NOMO-1 (cell line): ENCODE measurements around the gene EZH1.
A peak's percentile ranks its signal among the peaks of the same experiment; 100 is the strongest.

Experiments used
- DNase-seq, 2 experiments: peaks; one replicate each; lab custom pipeline; 2025; ENCODE audit not compliant: unreplicated experiment in 2 of 2; lab: John Stamatoyannopoulos, UW

The EZH1 gene

GRCh38 chr17:42725143-42725542 is 19.7 kb downstream of the EZH1 start:
- no peak for DNase-seq

GRCh38 chr17:42723636-42724035 is 21.2 kb downstream of the EZH1 start:
- DNase-seq, result no peak

DNA sequence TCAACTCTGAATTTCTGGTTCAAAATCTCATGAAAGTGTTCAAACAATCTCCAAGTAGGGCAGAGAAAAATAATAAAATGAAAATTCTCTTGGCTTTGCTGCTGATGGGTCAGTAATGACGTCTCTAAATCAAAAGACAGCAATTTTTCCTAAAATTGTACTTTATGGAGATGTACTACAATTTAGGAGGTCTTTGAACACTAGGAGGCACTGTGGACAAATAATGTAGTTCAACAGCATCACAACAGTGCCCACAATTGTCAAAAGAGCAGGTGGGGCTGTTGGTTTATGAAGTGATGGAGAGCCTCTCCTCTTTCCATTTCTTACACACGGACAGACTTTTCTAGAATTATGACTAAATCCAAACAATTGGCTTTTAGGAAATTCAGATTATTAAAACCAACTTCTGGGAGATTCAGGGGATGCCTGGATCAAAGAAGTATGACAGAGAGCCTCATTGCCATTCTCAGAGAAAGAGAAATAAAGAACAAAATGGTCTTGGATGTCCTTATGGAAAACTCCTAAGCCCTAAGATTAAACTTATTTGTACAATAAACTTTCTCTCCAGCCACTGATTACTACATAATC is 23.8 kb downstream of the EZH1 start:
- peak; percentile 17 to 62 for DNase-seq

DNA sequence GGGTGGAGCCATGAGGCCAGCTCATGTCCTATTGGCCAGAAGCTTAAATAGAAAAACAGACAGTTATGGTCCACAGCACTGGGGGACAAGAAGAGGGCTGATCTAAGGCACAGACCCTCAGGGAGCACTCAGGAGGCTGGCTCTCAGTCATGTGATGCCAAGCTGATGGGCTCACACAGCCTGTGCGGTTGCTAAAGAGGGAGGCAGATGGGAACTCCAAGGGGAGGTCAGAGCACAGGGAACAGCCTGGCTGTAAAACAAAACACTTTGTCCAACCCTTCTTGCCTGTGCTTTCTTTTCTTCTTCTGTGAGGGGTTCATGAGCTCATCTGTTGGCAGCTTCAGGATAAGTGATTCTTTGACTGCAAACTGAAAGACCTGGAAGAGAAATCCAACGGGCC is 35.3 kb downstream of the EZH1 start:
- no peak for DNase-seq

DNA sequence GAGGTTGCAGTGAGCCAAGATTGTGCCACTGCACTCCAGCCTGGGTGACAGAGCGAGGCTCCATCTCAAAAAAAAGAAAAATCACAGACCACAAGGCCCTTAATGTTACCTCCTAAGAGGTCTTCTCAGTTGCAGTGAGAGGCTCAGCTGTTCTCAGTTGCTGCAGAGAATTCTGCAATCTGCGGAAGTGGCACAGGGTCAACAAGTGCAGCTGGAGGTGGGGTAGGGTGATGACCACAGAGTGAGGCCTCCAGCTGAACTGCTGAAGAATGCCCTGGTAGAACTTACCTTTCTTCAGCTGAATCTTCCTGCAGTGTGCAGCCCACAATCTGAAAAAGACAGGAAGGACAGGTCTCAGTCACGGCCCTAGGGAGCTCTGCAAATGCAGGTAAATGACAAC is 36.3 kb downstream of the EZH1 start:
- DNase-seq, result no peak

DNA sequence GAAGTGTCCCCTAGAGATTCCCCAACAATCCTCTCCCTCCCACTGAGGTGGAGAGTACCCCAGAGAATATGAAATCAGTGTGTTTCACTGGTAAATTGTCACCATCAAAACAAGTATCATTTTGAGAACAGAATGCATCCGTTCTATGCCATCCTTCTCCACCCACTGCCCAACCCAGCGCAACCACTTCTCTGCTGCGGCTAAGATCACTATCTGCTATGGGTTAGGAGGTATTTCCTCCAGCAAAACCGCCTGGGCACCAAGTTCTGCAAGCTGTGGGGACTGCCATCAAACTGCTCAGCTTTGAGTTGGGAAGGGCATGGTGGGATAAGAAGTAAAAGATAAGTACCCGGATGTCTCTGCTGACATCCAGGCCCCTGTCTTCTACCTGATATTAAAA is 38.1 kb downstream of the EZH1 start:
- DNase-seq, result no peak

- DNase-seq, result no peak
Measured at GRCh38 chr17:42704837-42705494, 39.9 kb downstream of the EZH1 start.

GRCh38 chr17:42704490-42704836 is 40.4 kb downstream of the EZH1 start:
- DNase-seq, result no peak

- DNase-seq, result no peak
Measured at GRCh38 chr17:42702446-42702845, 42.4 kb downstream of the EZH1 start.

DNA sequence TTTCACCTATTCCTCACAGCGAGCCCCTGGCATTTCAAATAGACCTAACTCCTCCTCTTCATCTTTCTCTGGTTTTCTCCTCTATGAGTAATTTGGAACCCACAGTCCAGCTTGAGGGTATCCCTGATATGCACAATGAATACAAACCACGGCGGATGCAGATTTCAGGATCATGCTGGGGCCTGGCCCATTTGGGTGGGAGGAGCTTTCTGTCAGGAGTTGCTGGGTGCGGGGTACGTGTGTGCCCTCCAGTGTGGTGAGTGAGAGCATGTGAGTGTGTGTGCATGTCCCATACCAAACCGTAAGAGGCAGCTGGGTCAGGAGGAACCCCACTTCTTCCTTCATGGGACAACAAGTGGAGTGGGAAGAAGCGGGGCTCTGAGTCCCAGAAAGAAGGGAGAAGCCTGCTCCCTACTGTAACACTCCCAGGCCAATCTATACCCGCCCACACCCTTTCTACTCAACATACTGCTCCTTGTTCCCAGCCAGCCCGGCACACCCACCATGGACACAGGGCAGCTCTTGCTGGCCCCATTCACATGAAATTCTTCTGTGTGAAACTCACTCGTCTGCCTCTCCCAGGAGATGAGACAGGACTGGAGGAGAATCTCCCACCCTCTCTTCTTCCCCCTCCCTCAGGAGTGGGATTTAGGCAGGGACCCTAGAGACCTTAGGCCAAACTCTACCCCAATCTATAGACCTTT is 44.1 kb downstream of the EZH1 start:
- no peak for DNase-seq

GRCh38 chr17:42699415-42699740 is 45.5 kb downstream of the EZH1 start:
- DNase-seq, result no peak

- DNase-seq, result no peak
Measured at GRCh38 chr17:42698736-42699414, 46.0 kb downstream of the EZH1 start.

- DNase-seq, result no peak
Measured at GRCh38 chr17:42697108-42697811, 47.6 kb downstream of the EZH1 start.

- no peak for DNase-seq
Measured at GRCh38 chr17:42695500-42695899, 49.3 kb downstream of the EZH1 start.

DNA sequence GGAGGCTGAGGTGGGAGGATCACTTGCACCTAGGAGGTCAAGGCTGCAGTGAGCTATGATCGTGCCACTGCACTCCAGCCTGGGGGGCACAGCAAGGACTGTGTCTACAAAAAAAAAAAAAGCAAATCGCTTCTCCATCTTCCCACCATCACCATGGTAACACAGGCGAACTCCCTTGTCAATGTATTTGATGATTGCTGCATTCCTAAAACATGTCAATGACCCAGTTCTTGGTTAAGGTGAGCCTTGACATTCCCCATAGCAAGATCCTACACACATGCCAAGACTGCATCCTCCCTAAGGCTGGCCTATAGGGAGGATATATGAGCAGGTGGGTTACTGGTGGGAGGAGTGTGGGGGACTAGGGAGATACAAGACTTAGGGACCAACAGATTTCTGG is 50.3 kb downstream of the EZH1 start:
- no peak for DNase-seq

DNA sequence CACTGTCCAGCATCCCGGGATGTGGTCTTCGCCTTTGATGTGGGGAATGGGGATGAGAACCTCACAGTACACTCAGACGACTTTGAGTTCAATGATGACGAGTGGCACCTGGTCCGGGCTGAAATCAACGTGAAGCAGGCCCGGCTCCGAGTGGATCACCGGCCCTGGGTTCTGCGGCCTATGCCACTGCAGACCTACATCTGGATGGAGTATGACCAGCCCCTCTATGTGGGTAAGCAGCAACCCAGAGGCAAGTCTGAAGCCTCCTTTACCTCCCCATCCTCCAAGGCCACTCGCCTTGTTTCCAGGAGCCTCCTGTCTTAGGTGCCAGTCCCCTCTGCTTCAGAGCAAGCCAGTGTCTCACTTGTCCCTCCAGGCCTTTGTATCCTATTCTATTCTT is 52.4 kb downstream of the EZH1 start:
- DNase-seq, result no peak

- no peak for DNase-seq
Measured at GRCh38 chr17:42691021-42691545, 53.8 kb downstream of the EZH1 start.

DNA sequence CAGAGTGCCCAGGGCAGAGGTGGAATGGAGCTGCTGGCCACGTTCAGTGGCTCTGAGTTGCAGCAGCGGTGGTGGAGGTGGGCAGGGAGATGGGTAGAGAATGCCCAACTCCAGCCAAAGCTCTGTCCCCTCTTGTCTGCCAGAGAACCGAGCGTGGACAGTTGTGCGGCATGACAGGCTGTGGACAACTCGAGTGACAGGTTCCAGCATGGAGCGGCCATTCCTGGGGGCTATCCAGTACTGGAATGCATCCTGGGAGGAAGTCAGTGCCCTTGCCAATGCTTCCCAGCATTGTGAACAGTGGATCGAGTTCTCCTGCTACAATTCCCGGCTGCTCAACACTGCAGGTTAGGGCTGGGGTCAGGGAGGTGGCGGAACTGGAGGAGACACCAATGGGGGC is 54.2 kb downstream of the EZH1 start:
- no peak for DNase-seq

GRCh38 chr17:42687707-42688320 is 57.0 kb downstream of the EZH1 start:
- no peak for DNase-seq

GRCh38 chr17:42686520-42687128 is 58.2 kb downstream of the EZH1 start:
- no peak for DNase-seq
